K562 (cell line): ENCODE results near the gene GMPR2. TPM values are rescaled to one million over a fixed set of nuclear protein-coding genes. Genes with fewer than 3 reads are reported as not detected.
A peak's percentile ranks its signal among the peaks of the same experiment; 100 is the strongest.

Source experiments
- CBFA2T3 ChIP-seq: fragments of 450-650 bp; IDR thresholded peaks from 2 replicates; pipeline ENCODE4 v1.6.1; 2017
- CBX3 ChIP-seq, 2 experiments: IDR thresholded peaks; 1 replicate in 1 of 2; 2 replicates in 1 of 2; pipeline ENCODE4 v1.6.1; 2012; ENCODE audit warnings: inconsistent platforms in 2 of 2, low read length in 2 of 2, borderline replicate concordance in 1 of 2, control low read depth in 1 of 2
- ESRRA ChIP-seq: fragments of 450-650 bp; IDR thresholded peaks from 2 replicates; pipeline ENCODE4 v1.6.1; 2014; ENCODE audit warnings: low read depth, mild to moderate bottlenecking, moderate library complexity, borderline replicate concordance
- ETS1 ChIP-seq: conservative IDR thresholded peaks from 2 replicates; pipeline ENCODE4 v1.6.1; 2011; ENCODE audit warnings: low read depth, mild to moderate bottlenecking, low read length; ENCODE audit not compliant: control insufficient read depth
- FOXM1 ChIP-seq, 2 experiments: fragments of 450-650 bp in 1 of 2; sonication (generic) in 1 of 2; formaldehyde crosslinking in 1 of 2; IDR thresholded peaks; 2 replicates each; pipeline versions ENCODE4 v1.6.1 to v1.9.0; 2017 to 2022; ENCODE audit warnings: low read depth in 2 of 2, mild to moderate bottlenecking in 2 of 2, missing genetic modification reagents in 1 of 2, moderate library complexity in 1 of 2
- GTF2A2 ChIP-seq: IDR thresholded peaks from 2 replicates; pipeline ENCODE4 v1.6.1; 2016; ENCODE audit warnings: mild to moderate bottlenecking, missing genetic modification characterization, missing compliant biosample characterization
- KDM4B ChIP-seq, 2 experiments: fragments of 450-650 bp in 1 of 2; sonication (generic) in 1 of 2; IDR thresholded peaks; 2 replicates each; pipeline ENCODE4 v1.6.1; 2016 to 2017; ENCODE audit warnings: borderline replicate concordance in 2 of 2, antibody characterized with exemption in 1 of 2, low read depth in 1 of 2, mild to moderate bottlenecking in 1 of 2
- LARP7 ChIP-seq: fragments of 450-650 bp; IDR thresholded peaks from 2 replicates; pipeline ENCODE4 v1.6.1; 2016
- MTA1 ChIP-seq: fragments of 450-650 bp; IDR thresholded peaks from 2 replicates; pipeline ENCODE4 v1.6.1; 2017; ENCODE audit warnings: borderline replicate concordance
- NCOA4 ChIP-seq: fragments of 450-650 bp; IDR thresholded peaks from 2 replicates; pipeline ENCODE4 v1.6.1; 2018; ENCODE audit warnings: mild to moderate bottlenecking; ENCODE audit not compliant: partially characterized antibody
- PBX2 ChIP-seq, 2 experiments: IDR thresholded peaks in 1 of 2; conservative IDR thresholded peaks in 1 of 2; 2 replicates each; pipeline ENCODE4 v1.6.1; 2016; ENCODE audit warnings: low read depth in 2 of 2, mild to moderate bottlenecking in 1 of 2, missing compliant biosample characterization in 1 of 2, missing genetic modification characterization in 1 of 2, moderate library complexity in 1 of 2
- RBM22 ChIP-seq: fragments of 200-400 bp; formaldehyde crosslinking; IDR thresholded peaks from 2 replicates; pipeline ENCODE4 v1.6.1; 2018; ENCODE audit warnings: low read length, low read depth; ENCODE audit not compliant: poor library complexity, severe bottlenecking
- RBM25 ChIP-seq: fragments of 200-400 bp; formaldehyde crosslinking; IDR thresholded peaks from 2 replicates; pipeline ENCODE4 v1.6.1; 2018; ENCODE audit warnings: low read length, low read depth, moderate library complexity; ENCODE audit not compliant: severe bottlenecking
- SMAD2 ChIP-seq: fragments of 150-350 bp; IDR thresholded peaks from 2 replicates; pipeline ENCODE4 v1.6.1; 2014; ENCODE audit warnings: low read depth, mild to moderate bottlenecking, low read length
- TEAD2 ChIP-seq: fragments of 450-650 bp; IDR thresholded peaks from 2 replicates; pipeline ENCODE4 v1.6.1; 2016; ENCODE audit warnings: missing genetic modification characterization, control low read depth, missing compliant biosample characterization
- YBX1 ChIP-seq: fragments of 450-650 bp; IDR thresholded peaks from 2 replicates; pipeline ENCODE4 v1.7.1; 2016; ENCODE audit warnings: mild to moderate bottlenecking
- YY1 ChIP-seq, 3 experiments: IDR thresholded peaks; 2 replicates each; pipeline ENCODE4 v1.6.1; 2011; ENCODE audit warnings: low read length in 2 of 3, mild to moderate bottlenecking in 2 of 3, moderate library complexity in 2 of 3, borderline replicate concordance in 1 of 3, control low read depth in 1 of 3, low read depth in 1 of 3; ENCODE audit not compliant: insufficient read depth in 3 of 3, insufficient replicate concordance in 2 of 3, control insufficient read depth in 1 of 3, insufficient read length in 1 of 3; ENCODE audit errors: extremely low read depth in 1 of 3
- ZBTB7A ChIP-seq: IDR thresholded peaks from 2 replicates; pipeline ENCODE4 v1.6.1; 2011; ENCODE audit warnings: low read depth, mild to moderate bottlenecking, low read length, moderate library complexity, borderline replicate concordance; ENCODE audit not compliant: control insufficient read depth
- ZNF644 ChIP-seq: fragments of 200-800 bp; sonication (Bioruptor generic); IDR thresholded peaks from 2 replicates; pipeline ENCODE4 v1.6.1; 2016; ENCODE audit warnings: low read depth, missing genetic modification characterization, missing compliant biosample characterization
- polyA plus RNA-seq, 8 experiments: library from polyadenylated mRNA; depleted of rRNA in 4 of 8; stranded (reverse) in 5 of 8; unstranded in 3 of 8; fragments of >200 nt; fragmentation: Nextera tagmentation in 2 of 8; fragmentation: Illumina TruSeq in 1 of 8; extraction: Ambion mirVana in 2 of 8; extraction: Trizol in 1 of 8; gene quantifications; 2 replicates each; pipeline versions ENCODE4 v1.2.1 to v1.2.3, GENCODE V29; 2011 to 2014; ENCODE audit warnings: inconsistent platforms in 1 of 8, missing spikeins in 1 of 8
- total RNA-seq, 7 experiments: library from RNA; depleted of rRNA in 6 of 7; stranded (reverse); fragments of >200 nt in 6 of 7; fragmentation: Illumina TruSeq in 2 of 7; extraction: Trizol in 2 of 7; gene quantifications; 2 replicates each; pipeline versions ENCODE4 v1.2.1 to v1.2.3, GENCODE V29; 2011 to 2021; ENCODE audit warnings: low replicate concordance in 1 of 7
- TF ChIP-seq, protein P1 (sequence below), 2 experiments: fragments of 450-650 bp in 1 of 2; sonication (generic) in 1 of 2; formaldehyde crosslinking; conservative IDR thresholded peaks; 2 replicates each; pipeline versions ENCODE4 v1.4.0 to v1.8.1; 2020 to 2022; ENCODE audit warnings: mild to moderate bottlenecking in 1 of 2, missing genetic modification reagents in 1 of 2

GMPR2 gene
- total and polyA plus RNA-seq, 9 of the 15 experiments (the other 6 are each of a cell fraction or from before 2014, with no cell fraction given), result 26.4 to 67.4 (median 36.3) TPM

- peak; percentile 89 for TF ChIP-seq ETS1
- no peak for TF ChIP-seq LARP7
- TF ChIP-seq RBM25, result no peak
- TF ChIP-seq FOXM1 (IDR thresholded peaks at IDR 0.05; ENCODE audit: low read depth), result peak; percentile 76; the same call in 1 of the 2 replicates
- no peak for TF ChIP-seq FOXM1 (CRISPR knock-in tag; IDR thresholded peaks at IDR 0.05; ENCODE audit: low read depth)
- TF ChIP-seq MTA1, result no peak
- TF ChIP-seq GTF2A2, result no peak
- no peak for TF ChIP-seq ZNF644 (tag)
- 0 out of 2 replicates have a peak, but pooled peaks have one; percentile 38 for TF ChIP-seq ESRRA
- TF ChIP-seq YBX1, result no peak
- 0 out of 2 replicates have a peak, but pooled peaks have one; percentile 15 for TF ChIP-seq ZBTB7A
- no peak for TF ChIP-seq SMAD2
- TF ChIP-seq KDM4B (IDR thresholded peaks at IDR 0.05; ENCODE audit: borderline replicate concordance in 2 of 2, low read depth in 1 of 2), result no peak
- TF ChIP-seq PBX2 (CRISPR knock-in tag; IDR thresholded peaks at IDR 0.05; ENCODE audit: low read depth), result no peak
- TF ChIP-seq PBX2 (tag; conservative IDR thresholded peaks at IDR 0.05; ENCODE audit: low read depth), result no peak
- peak; percentile 98 for TF ChIP-seq CBFA2T3
- TF ChIP-seq, protein P1, sequence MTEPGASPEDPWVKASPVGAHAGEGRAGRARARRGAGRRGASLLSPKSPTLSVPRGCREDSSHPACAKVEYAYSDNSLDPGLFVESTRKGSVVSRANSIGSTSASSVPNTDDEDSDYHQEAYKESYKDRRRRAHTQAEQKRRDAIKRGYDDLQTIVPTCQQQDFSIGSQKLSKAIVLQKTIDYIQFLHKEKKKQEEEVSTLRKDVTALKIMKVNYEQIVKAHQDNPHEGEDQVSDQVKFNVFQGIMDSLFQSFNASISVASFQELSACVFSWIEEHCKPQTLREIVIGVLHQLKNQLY (CRISPR knock-in tag; conservative IDR thresholded peaks at IDR 0.05), result no peak
- no peak for TF ChIP-seq TEAD2 (tag)
- no peak for TF ChIP-seq CBX3 (IDR thresholded peaks at IDR 0.05; ENCODE audit: borderline replicate concordance in 1 of 2, low read length in 2 of 2)
- TF ChIP-seq RBM22, result no peak
- TF ChIP-seq NCOA4, result no peak
- peak in 1 of 3 experiments; percentile 40 for TF ChIP-seq YY1 (IDR thresholded peaks at IDR 0.05; ENCODE audit: borderline replicate concordance in 1 of 3, control insufficient read depth in 1 of 3, extremely low read depth in 1 of 3, insufficient read depth in 3 of 3, insufficient read length in 1 of 3, insufficient replicate concordance in 2 of 3, low read depth in 1 of 3, low read length in 2 of 3)
These were observed 23.4 kb downstream of the GMPR2 start (continued) for GRCh38 chr14:24255931-24256711.
